Measurements from ENCODE around the gene DGAT2.
"Not testable (repeated sequence)": the region's sequence is repeated elsewhere in the genome, so short reads cannot be mapped to it uniquely, and the experiment has no call there.

The DGAT2 gene

GRCh38 chr11:75735181-75735845 is 33.3 kb upstream of the DGAT2 start:
- CTCF ChIA-PET, result interaction anchor here (1.1 to 1.8 kb wide), 3 partner anchors 10 to 13 kb away, joined by 3 to 5 read pairs (median 4); no protein-coding TSS in a partner anchor
- H3K4me3 ChIP-seq (ENCODE audit: low read depth, low read length), result no peak overlapping the region

GRCh38 chr11:75737314-75737713 is 31.3 kb upstream of the DGAT2 start:
- no peak for DNase-seq (ENCODE audit: low read depth, low spot score)
- CTCF ChIA-PET, result interaction anchor here (0.8 to 0.9 kb wide), 2 partner anchors 22 to 66 kb away, joined by 3 read pairs; no protein-coding TSS in a partner anchor
- POLR2A ChIA-PET, result no interaction called here
- H3K4me3 ChIP-seq (ENCODE audit: low read depth, low read length), result no peak overlapping the region
- no peak for TF ChIP-seq CTCF (IDR thresholded peaks at IDR 0.05; ENCODE audit: insufficient read depth, low read length, missing control alignments)

More at GRCh38 chr11:75735181-75735845, 33.3 kb upstream of the DGAT2 start:
- POLR2A ChIA-PET, result no interaction called here
- no peak for TF ChIP-seq CTCF (IDR thresholded peaks at IDR 0.05; ENCODE audit: insufficient read depth, low read length, missing control alignments)
- DNase-seq (ENCODE audit: low read depth, low spot score), result no peak

GRCh38 chr11:75740681-75741080 is 27.9 kb upstream of the DGAT2 start:
- no peak overlapping the region for H3K4me3 ChIP-seq (ENCODE audit: low read depth, low read length)
- no peak for TF ChIP-seq CTCF (IDR thresholded peaks at IDR 0.05; ENCODE audit: insufficient read depth, low read length, missing control alignments)
- DNase-seq (ENCODE audit: low read depth, low spot score), result no peak
- ChIA-PET CTCF (interaction anchor here (1.3 to 3.1 kb wide), 2 partner anchors 15 to 20 kb away, joined by 3 to 8 read pairs; no protein-coding TSS in a partner anchor), POLR2A (no interaction called here)

GRCh38 chr11:75743159-75743558 is 25.4 kb upstream of the DGAT2 start:
- H3K4me3 ChIP-seq (ENCODE audit: low read depth, low read length); DNase-seq (ENCODE audit: low read depth, low spot score); CTCF ChIA-PET; POLR2A ChIA-PET: not testable (repeated sequence)

- POLR2A ChIA-PET, result no interaction called here
- CTCF ChIA-PET, result no interaction called here
- DNase-seq (ENCODE audit: low read depth, low spot score), result no peak
- H3K4me3 ChIP-seq (ENCODE audit: low read depth, low read length), result no peak overlapping the region
- TF ChIP-seq CTCF (IDR thresholded peaks at IDR 0.05; ENCODE audit: insufficient read depth, low read length, missing control alignments), result no peak
These were observed 24.6 kb upstream of the DGAT2 start for GRCh38 chr11:75743711-75744563.

- ChIA-PET POLR2A (no interaction called here), CTCF (interaction anchor here (0.8 kb wide), 1 partner anchor 19 kb away, joined by 3 read pairs; no protein-coding TSS in a partner anchor)
- no peak overlapping the region for H3K4me3 ChIP-seq (ENCODE audit: low read depth, low read length)
- no peak for DNase-seq (ENCODE audit: low read depth, low spot score)
- TF ChIP-seq CTCF (IDR thresholded peaks at IDR 0.05; ENCODE audit: insufficient read depth, low read length, missing control alignments), result no peak
These were observed 22.8 kb upstream of the DGAT2 start for GRCh38 chr11:75745807-75746206.

- CTCF ChIA-PET; POLR2A ChIA-PET; H3K4me3 ChIP-seq (ENCODE audit: low read depth, low read length); DNase-seq (ENCODE audit: low read depth, low spot score): not testable (repeated sequence)
These were observed 19.8 kb upstream of the DGAT2 start for GRCh38 chr11:75748729-75749273.

- POLR2A ChIA-PET; CTCF ChIA-PET; H3K4me3 ChIP-seq (ENCODE audit: low read depth, low read length); DNase-seq (ENCODE audit: low read depth, low spot score): not testable (repeated sequence)
These were observed 13.6 kb upstream of the DGAT2 start for GRCh38 chr11:75754933-75755332.
